HG02623 (cell line): Measurements from ENCODE around the gene PAX1.

ENCODE experiments used
- ATAC-seq: cut with Tn5 transposase; IDR thresholded peaks from one replicate; pipeline ENCODE4 v1.9.1; 2021; ENCODE audit warnings: moderate library complexity; ENCODE audit not compliant: unreplicated experiment

PAX1 gene

GRCh38 chr20:21702553-21703470 is 2.7 kb upstream of the PAX1 start:
- ATAC-seq = no peak

- no peak for ATAC-seq
Measured at GRCh38 chr20:21703717-21704407, 1.6 kb upstream of the PAX1 start.

GRCh38 chr20:21704408-21705385 is 767 bp upstream of the PAX1 start:
- ATAC-seq = no peak

GRCh38 chr20:21706261-21707195 is 1.1 kb downstream of the PAX1 start:
- ATAC-seq = no peak

GRCh38 chr20:21707267-21707666 is 1.8 kb downstream of the PAX1 start:
- ATAC-seq = no peak

DNA sequence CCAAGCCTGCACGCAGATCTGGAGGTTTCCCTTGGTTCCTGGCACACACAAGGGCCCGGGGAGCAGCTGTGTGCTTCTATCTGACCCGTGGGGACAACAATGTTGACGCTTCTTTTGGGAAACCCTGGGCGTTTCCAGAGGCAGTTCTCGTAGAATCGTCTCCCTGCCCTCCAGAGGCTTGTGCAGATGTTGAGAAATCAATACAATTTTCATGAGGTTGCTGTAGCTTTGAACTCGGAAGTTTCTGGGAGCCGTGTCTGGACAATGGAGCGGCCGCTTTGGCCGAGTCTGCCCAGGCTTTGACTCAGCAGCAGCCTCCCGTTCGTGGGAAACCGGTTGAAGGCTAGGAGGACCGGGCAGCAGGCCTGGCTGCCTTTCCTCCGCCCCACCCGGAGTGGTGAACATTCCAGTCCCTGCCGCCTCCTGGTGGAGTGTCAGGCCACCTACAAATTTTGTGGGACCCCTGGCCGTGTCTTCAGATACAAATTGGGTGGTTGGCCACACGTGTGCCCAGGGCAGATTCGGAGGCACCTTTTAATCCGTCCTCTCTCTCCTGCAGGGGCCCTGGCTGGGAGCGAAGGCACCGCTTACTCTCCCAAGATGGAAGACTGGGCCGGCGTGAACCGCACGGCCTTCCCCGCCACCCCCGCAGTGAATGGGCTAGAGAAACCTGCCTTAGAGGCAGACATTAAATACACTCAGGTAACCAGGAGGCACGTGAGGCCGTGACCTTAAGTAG is 2.7 kb downstream of the PAX1 start:
- ATAC-seq = no peak

DNA sequence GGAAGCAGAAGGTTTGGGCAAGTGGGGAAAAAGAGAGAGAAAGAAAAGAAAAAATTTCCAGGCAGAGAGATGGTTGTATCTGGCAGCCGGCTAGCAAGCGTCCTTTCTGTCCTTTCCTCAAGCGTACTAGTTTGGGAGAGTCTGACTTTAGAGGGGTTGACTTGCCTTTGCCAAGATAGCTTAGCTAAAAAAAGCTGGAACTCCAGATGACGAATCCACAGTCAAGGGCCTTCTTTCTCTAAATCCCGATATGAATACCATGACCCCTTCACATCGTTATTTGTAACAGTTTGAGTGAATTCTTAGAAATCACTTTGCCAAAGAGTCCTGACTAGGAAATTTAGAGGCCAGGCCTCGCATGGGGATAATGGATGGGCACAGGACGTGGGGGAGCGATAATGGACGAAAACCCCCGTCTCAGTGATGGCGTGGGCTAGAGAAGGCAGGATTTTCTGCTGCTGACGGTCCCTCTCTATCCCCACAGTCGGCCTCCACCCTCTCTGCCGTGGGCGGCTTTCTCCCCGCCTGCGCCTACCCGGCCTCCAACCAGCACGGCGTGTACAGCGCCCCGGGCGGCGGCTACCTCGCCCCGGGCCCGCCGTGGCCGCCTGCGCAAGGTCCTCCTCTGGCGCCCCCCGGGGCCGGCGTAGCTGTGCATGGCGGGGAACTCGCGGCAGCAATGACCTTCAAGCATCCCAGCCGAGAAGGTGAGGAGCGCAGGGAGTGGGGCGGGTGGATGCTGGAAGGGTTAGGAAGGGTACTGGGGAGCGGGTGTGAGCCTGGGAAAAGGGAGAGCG is 3.5 kb downstream of the PAX1 start:
- ATAC-seq = no peak

GRCh38 chr20:21709535-21709904 is 4.1 kb downstream of the PAX1 start:
- no peak for ATAC-seq

GRCh38 chr20:21710341-21710740 is 4.9 kb downstream of the PAX1 start:
- no peak for ATAC-seq

DNA sequence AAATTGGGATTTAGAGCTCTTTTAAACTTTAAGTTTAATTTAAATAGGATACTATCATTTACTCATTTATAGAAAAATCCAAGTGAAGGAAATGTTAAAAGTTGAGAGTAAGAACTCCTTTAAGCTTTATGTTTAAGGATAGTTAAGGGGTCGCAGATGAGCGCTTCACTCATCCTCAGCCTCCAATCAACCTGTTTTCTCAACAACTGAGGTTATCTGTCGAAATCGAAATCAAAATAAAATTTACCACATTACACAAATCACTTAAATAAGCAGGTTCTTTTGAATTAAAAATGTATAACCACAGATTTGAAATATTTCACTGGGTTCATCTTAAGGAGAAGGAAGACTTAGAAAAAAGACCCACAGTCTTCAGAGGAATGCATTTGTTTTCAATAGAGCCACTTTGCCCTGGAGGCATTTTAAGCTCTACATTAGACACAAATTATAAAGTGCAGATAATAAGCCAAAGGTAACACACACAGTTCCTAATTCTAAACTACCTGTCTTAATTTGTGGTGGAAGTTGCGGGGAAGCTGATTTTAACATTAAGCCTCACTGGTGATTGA is 5.5 kb downstream of the PAX1 start:
- ATAC-seq = no peak

- no peak for ATAC-seq
Measured at GRCh38 chr20:21712443-21713059, 7.1 kb downstream of the PAX1 start.

- ATAC-seq = no peak
Measured at GRCh38 chr20:21713470-21713869, 8.0 kb downstream of the PAX1 start.

DNA sequence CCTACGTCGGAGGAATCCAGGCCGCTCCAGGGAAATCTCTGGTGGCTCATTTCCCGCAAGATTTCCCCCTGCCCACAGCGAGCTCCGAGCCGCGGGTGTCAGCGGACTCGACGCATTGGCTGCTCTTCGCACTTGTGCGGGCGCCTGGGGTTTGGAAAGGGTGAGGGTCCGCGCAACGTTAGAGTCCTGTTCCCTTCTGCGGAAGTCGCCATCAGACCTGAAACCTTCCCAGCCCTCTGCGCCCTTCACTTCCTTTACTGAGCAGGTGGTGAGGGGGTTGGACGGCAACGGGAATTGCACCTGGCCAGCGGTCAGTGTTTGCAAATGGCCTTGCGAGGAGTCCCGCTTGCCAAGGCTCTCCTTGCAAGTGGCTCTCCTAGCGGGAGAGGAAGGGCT is 8.4 kb downstream of the PAX1 start:
- ATAC-seq = no peak

- ATAC-seq = no peak
Measured at GRCh38 chr20:21714297-21715192, 9.1 kb downstream of the PAX1 start.

DNA sequence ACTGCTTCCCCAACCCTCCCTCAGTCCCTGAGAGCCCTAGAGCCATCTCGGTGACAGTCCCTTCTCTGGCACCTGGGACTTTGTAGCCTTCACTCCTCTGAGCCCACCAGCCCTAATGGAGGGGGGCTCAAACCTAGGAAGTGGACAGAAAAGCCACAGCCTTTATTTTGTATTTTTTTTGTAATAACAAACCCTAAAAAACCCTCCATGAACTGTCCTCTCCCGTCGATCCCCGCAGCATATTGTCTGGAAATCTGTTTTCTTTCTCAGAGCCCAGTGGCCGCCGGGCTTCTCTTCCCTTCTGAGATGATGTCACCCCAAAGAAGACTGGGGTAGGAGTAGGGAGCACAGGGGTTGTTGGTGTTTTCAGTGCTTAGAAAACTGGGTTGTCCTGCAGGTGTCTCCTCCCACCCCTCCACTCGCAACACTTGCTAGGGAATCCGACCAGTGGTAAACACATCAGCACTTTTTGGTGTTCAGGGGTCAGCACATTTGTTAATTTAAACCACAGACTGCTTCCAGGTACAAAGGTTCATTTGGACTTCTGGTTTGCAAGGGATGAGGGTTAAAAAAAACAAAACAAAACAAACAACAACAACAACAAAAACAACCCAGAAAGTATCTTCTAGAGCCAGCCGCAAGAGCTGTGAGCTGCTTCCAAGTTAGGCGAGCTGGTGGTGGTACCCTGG is 9.9 kb downstream of the PAX1 start:
- ATAC-seq = no peak

DNA sequence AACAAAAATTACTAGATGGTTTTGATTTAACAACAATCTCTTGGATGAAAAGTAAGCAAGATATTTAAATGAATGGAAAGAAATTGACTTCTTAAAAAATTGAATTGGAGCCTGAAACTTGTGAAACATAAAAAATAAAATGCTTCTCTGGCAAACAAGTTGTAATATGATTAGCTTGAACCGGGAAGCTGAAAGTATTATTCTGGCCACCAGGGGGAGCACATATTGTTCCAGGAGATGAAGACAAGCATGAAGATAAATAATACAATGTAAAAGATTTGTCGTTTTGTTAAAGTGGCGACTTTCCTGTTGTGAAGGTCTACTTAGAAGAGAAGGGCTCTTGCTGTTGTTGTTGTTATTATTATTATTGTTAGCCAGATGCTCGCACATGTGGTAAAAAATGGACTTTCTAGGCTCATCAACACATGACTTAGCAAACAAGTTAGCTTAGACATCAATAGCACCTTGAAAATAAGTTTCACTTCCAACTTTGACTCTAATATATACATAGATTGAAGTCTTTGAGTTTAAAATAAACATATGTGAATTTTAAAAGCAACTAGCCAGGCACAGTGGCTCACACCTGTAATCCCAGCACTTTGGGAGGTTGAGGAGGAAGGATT is 14.2 kb downstream of the PAX1 start:
- ATAC-seq = no peak
